DND-41 (cell line): ENCODE measurements around the gene NID2.

Source experiments
- ATAC-seq: fragments of 200-7000 bp; cut with Tn5 transposase; 3 replicates; pipeline ENCODE4 v1.9.1; 2021; ENCODE audit warnings: low read depth; ENCODE audit not compliant: insufficient read depth
- DNase-seq: peaks from one replicate; pipeline ENCODE4 v3.0.0-alpha.2; 2020
- H2AFZ ChIP-seq: 2 replicates; pipeline ENCODE4 v1.6.0; 2012; ENCODE audit warnings: low read depth, low read length
- H3K27ac ChIP-seq: 2 replicates; pipeline ENCODE4 v1.5.1; 2012; ENCODE audit warnings: low read length, inconsistent platforms
- H3K27me3 ChIP-seq: fragments of 200-600 bp; sonication (generic); 2 replicates; pipeline ENCODE4 v1.6.0; 2012; ENCODE audit warnings: low read length, mild to moderate bottlenecking, inconsistent platforms; ENCODE audit not compliant: insufficient read depth, poor library complexity
- H3K36me3 ChIP-seq: 2 replicates; pipeline ENCODE4 v1.5.1; 2012; ENCODE audit warnings: low read length, inconsistent platforms; ENCODE audit not compliant: insufficient read depth
- H3K4me1 ChIP-seq: 2 replicates; pipeline ENCODE4 v1.5.1; 2012; ENCODE audit warnings: mild to moderate bottlenecking, low read length; ENCODE audit not compliant: insufficient read depth
- H3K4me2 ChIP-seq: 2 replicates; pipeline ENCODE4 v1.6.0; 2012; ENCODE audit warnings: mild to moderate bottlenecking, moderate library complexity, low read length, inconsistent platforms; ENCODE audit not compliant: insufficient read depth
- H3K4me3 ChIP-seq, 2 experiments: fragments of 200-600 bp in 1 of 2; shearing (Covaris generic) in 1 of 2; 2 replicates each; pipeline ENCODE4 v1.5.1; 2012 to 2016; ENCODE audit warnings: inconsistent platforms in 2 of 2, low read length in 2 of 2, mild to moderate bottlenecking in 2 of 2, low read depth in 1 of 2, moderate library complexity in 1 of 2
- H3K79me2 ChIP-seq: 2 replicates; pipeline ENCODE4 v1.6.0; 2012; ENCODE audit warnings: low read length, inconsistent platforms; ENCODE audit not compliant: insufficient read depth
- H3K9ac ChIP-seq: 2 replicates; pipeline ENCODE4 v1.6.0; 2012; ENCODE audit warnings: low read depth, mild to moderate bottlenecking, inconsistent platforms, low read length, moderate library complexity
- H3K9me3 ChIP-seq: 2 replicates; pipeline ENCODE4 v1.5.1; 2012; ENCODE audit warnings: low read length, moderate library complexity, mild to moderate bottlenecking, inconsistent platforms; ENCODE audit not compliant: insufficient read depth, severe bottlenecking
- H4K20me1 ChIP-seq: 2 replicates; pipeline ENCODE4 v1.6.0; 2012; ENCODE audit warnings: low read length; ENCODE audit not compliant: insufficient read depth
- EZH2 ChIP-seq: IDR thresholded peaks from 3 replicates; pipeline ENCODE4 v1.6.1; 2012; ENCODE audit warnings: borderline replicate concordance, low read depth, mild to moderate bottlenecking, moderate library complexity, low read length, inconsistent platforms; ENCODE audit not compliant: severe bottlenecking
- TF ChIP-seq, protein P1 (sequence below): IDR thresholded peaks from 2 replicates; pipeline ENCODE4 v1.5.1; 2012; ENCODE audit warnings: borderline replicate concordance, low read length, moderate library complexity, mild to moderate bottlenecking; ENCODE audit not compliant: poor library complexity, severe bottlenecking; ENCODE audit errors: extremely low read depth

The NID2 gene

DNA sequence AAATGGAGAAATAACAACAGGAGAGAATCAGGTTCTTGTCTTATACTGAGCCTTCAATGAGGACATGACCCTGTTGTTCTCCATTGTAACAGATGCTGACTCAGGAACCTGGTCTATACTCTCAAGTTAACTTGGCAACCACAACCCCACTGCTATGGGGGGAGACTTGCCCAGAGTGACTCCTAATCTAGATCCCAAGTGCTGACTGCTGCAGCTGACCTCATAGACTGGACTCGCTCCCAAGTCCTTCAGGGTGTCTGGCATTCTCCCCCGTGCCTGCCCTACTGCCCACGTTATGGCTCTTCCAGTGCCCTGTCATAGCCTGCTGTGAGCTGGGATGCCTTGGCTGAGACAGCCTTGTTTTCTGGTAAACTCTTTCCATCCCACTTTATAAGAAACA lies 37.1 kb downstream of the NID2 start:
- ATAC-seq (no peak), DNase-seq (no peak)
- Histone ChIP-seq H3K79me2 (no peaks in the 10 kb centered on the region), H3K27me3 (no peaks in the 10 kb centered on the region), H3K36me3 (no peaks in the 10 kb centered on the region), H2AFZ (no peak overlapping the region), H3K9me3 (no peaks in the 10 kb centered on the region), H3K27ac (no peak overlapping the region), H3K9ac (no peak overlapping the region), H4K20me1 (no peaks in the 10 kb centered on the region), H3K4me3 (no peak overlapping the region), H3K4me1 (peaks cover 9% of the 10 kb centered on the region), H3K4me2 (no peak overlapping the region)
- TF ChIP-seq, protein P1, sequence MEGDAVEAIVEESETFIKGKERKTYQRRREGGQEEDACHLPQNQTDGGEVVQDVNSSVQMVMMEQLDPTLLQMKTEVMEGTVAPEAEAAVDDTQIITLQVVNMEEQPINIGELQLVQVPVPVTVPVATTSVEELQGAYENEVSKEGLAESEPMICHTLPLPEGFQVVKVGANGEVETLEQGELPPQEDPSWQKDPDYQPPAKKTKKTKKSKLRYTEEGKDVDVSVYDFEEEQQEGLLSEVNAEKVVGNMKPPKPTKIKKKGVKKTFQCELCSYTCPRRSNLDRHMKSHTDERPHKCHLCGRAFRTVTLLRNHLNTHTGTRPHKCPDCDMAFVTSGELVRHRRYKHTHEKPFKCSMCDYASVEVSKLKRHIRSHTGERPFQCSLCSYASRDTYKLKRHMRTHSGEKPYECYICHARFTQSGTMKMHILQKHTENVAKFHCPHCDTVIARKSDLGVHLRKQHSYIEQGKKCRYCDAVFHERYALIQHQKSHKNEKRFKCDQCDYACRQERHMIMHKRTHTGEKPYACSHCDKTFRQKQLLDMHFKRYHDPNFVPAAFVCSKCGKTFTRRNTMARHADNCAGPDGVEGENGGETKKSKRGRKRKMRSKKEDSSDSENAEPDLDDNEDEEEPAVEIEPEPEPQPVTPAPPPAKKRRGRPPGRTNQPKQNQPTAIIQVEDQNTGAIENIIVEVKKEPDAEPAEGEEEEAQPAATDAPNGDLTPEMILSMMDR: no peak
- TF ChIP-seq EZH2: no peak

DNA sequence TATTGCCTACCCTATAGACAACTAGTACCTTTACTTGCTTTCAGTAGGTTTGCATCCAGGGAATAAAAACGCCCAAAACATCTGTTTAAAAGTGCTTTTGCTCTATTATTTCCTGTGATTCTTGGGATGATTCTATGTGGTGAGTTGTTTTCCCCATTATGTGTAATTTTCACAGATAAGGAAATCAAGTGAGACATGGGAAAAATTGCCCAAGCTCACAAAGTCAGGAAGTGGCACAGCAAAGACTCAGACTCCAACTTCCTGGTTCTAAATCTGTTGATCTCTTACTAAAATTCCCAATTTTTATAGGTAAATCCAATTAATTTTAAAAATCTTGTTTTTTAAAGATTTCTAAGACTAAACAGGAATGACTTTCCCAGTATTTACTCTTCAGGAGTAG lies 39.0 kb downstream of the NID2 start:
- H2AFZ ChIP-seq: peak overlapping the region; percentile 43
- H3K27me3 ChIP-seq: no peaks in the 10 kb centered on the region
- DNase-seq (no peak), ATAC-seq (no peak)
- H3K4me2 ChIP-seq: no peak overlapping the region
- TF ChIP-seq EZH2: no peak
- TF ChIP-seq, protein P1: no peak
- H3K79me2 ChIP-seq: no peaks in the 10 kb centered on the region
- no peaks in the 10 kb centered on the region for H3K36me3 ChIP-seq
- no peak overlapping the region for H3K27ac ChIP-seq
- H3K4me3 ChIP-seq: no peak overlapping the region
- H3K9ac ChIP-seq: no peak overlapping the region
- peaks cover 9% of the 10 kb centered on the region for H3K4me1 ChIP-seq
- H4K20me1 ChIP-seq: no peaks in the 10 kb centered on the region
- H3K9me3 ChIP-seq: no peaks in the 10 kb centered on the region

DNA sequence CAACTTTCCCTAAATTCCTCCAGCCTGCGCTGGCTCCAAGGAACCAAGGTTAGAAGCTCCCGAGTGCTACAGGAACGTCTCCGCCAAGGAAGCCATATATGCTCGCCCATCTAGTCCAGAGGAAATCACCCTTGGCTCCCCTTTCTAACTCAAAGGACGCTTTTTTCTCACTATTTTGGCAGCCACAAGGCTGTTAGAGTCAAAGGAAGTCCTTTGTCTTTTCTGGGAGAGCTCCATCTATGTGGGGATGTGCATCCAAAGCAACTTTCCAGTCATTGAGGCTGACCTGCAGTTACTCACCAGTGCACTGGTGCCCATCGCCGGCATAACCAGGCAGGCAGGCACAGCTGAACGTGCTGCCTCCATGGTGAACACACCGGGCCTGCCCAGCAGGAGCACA lies 42.0 kb downstream of the NID2 start:
- Histone ChIP-seq H3K9ac (no peak overlapping the region), H3K79me2 (no peaks in the 10 kb centered on the region), H3K27ac (no peak overlapping the region), H3K4me2 (no peak overlapping the region), H2AFZ (no peak overlapping the region), H3K4me3 (no peak overlapping the region), H4K20me1 (no peaks in the 10 kb centered on the region), H3K36me3 (no peaks in the 10 kb centered on the region), H3K27me3 (no peaks in the 10 kb centered on the region), H3K4me1 (peaks cover 22% of the 10 kb centered on the region), H3K9me3 (peaks cover 4% of the 10 kb centered on the region)
- DNase-seq (no peak), ATAC-seq (no peak)
- no peak for TF ChIP-seq EZH2
- TF ChIP-seq, protein P1: no peak
